SK-N-SH treated with all-trans-retinoic acid at 6 μM for 48 hours (cell line): ENCODE data around the gene ANKS1A.

Source experiments
- ARNTL ChIP-seq: fragments of 450-650 bp; formaldehyde crosslinking; IDR thresholded peaks from 2 replicates; pipeline ENCODE4 v1.5.0; 2020; ENCODE audit warnings: low read depth, mild to moderate bottlenecking, moderate library complexity, borderline replicate concordance
- BACH2 ChIP-seq: fragments of 250-450 bp; sonication (Bioruptor Pico); IDR thresholded peaks from 2 replicates; pipeline ENCODE4 v1.9.0; 2021; ENCODE audit warnings: mild to moderate bottlenecking, borderline replicate concordance
- ESRRG ChIP-seq: fragments of 250-450 bp; sonication (Bioruptor Pico); IDR thresholded peaks from 2 replicates; pipeline ENCODE4 v1.6.1; 2021; ENCODE audit warnings: mild to moderate bottlenecking
- GLIS3 ChIP-seq: fragments of 250-450 bp; sonication (Bioruptor Pico); IDR thresholded peaks from 2 replicates; pipeline ENCODE4 v1.5.0; 2020; ENCODE audit warnings: mild to moderate bottlenecking, moderate library complexity
- SNAI2 ChIP-seq: fragments of 250-450 bp; sonication (Bioruptor Pico); IDR thresholded peaks from 2 replicates; pipeline ENCODE4 v1.5.0; 2020; ENCODE audit warnings: mild to moderate bottlenecking, moderate library complexity
- TCF4 ChIP-seq: fragments of 250-450 bp; sonication (Bioruptor Pico); IDR thresholded peaks from 2 replicates; pipeline ENCODE4 v1.8.0; 2021; ENCODE audit warnings: mild to moderate bottlenecking, moderate library complexity, borderline replicate concordance
- ZNF565 ChIP-seq: fragments of 450-650 bp; formaldehyde crosslinking; conservative IDR thresholded peaks from 2 replicates; pipeline ENCODE4 v1.5.0; 2020; ENCODE audit warnings: low read depth, mild to moderate bottlenecking, moderate library complexity
- ZNF8 ChIP-seq: fragments of 450-650 bp; formaldehyde crosslinking; IDR thresholded peaks from 2 replicates; pipeline ENCODE4 v1.5.0; 2020; ENCODE audit warnings: mild to moderate bottlenecking, moderate library complexity
- TF ChIP-seq, protein P1 (sequence below): fragments of 250-450 bp; sonication (Bioruptor Pico); IDR thresholded peaks from 2 replicates; pipeline ENCODE4 v1.5.1; 2020; ENCODE audit warnings: low read depth, mild to moderate bottlenecking, moderate library complexity
- TF ChIP-seq, protein P2 (sequence below): fragments of 250-450 bp; sonication (Bioruptor Pico); IDR thresholded peaks from 2 replicates; pipeline ENCODE4 v1.8.0; 2021; ENCODE audit warnings: low read depth, mild to moderate bottlenecking, moderate library complexity, borderline replicate concordance
- TF ChIP-seq, protein P3 (sequence below): fragments of 250-450 bp; sonication (Bioruptor Pico); IDR thresholded peaks from 2 replicates; pipeline ENCODE4 v1.5.1; 2021; ENCODE audit warnings: mild to moderate bottlenecking, moderate library complexity

DNA sequence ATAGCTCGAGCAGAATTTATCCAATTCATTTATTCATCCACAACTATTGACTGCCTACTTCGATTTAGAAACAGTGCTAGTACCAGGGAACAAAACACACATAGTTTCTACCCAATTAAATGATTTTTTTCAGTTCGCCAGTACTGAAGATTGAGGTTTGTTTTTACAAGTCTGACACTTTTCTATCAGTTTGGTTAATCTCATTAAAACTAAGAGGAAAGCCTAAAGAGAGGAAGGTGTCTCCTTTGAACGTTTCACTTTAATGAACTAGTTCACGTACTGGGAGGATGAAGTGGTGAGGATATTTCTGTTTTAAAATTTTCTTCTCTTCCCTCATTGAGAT lies 570 bp upstream of the ANKS1A start:
- TF ChIP-seq, protein P1, sequence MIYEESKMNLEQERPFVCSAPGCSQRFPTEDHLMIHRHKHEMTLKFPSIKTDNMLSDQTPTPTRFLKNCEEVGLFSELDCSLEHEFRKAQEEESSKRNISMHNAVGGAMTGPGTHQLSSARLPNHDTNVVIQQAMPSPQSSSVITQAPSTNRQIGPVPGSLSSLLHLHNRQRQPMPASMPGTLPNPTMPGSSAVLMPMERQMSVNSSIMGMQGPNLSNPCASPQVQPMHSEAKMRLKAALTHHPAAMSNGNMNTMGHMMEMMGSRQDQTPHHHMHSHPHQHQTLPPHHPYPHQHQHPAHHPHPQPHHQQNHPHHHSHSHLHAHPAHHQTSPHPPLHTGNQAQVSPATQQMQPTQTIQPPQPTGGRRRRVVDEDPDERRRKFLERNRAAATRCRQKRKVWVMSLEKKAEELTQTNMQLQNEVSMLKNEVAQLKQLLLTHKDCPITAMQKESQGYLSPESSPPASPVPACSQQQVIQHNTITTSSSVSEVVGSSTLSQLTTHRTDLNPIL (CRISPR knock-in tag) = no peak
- no peak for TF ChIP-seq ESRRG
- no peak for TF ChIP-seq GLIS3 (CRISPR knock-in tag)
- TF ChIP-seq, protein P2, sequence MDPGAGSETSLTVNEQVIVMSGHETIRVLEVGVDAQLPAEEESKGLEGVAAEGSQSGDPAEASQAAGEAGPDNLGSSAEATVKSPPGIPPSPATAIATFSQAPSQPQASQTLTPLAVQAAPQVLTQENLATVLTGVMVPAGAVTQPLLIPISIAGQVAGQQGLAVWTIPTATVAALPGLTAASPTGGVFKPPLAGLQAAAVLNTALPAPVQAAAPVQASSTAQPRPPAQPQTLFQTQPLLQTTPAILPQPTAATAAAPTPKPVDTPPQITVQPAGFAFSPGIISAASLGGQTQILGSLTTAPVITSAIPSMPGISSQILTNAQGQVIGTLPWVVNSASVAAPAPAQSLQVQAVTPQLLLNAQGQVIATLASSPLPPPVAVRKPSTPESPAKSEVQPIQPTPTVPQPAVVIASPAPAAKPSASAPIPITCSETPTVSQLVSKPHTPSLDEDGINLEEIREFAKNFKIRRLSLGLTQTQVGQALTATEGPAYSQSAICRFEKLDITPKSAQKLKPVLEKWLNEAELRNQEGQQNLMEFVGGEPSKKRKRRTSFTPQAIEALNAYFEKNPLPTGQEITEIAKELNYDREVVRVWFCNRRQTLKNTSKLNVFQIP (CRISPR knock-in tag) = no peak
- no peak for TF ChIP-seq ZNF8 (CRISPR knock-in tag)
- TF ChIP-seq BACH2 (CRISPR knock-in tag) = no peak
- TF ChIP-seq ARNTL (CRISPR knock-in tag) = no peak
- TF ChIP-seq, protein P3, sequence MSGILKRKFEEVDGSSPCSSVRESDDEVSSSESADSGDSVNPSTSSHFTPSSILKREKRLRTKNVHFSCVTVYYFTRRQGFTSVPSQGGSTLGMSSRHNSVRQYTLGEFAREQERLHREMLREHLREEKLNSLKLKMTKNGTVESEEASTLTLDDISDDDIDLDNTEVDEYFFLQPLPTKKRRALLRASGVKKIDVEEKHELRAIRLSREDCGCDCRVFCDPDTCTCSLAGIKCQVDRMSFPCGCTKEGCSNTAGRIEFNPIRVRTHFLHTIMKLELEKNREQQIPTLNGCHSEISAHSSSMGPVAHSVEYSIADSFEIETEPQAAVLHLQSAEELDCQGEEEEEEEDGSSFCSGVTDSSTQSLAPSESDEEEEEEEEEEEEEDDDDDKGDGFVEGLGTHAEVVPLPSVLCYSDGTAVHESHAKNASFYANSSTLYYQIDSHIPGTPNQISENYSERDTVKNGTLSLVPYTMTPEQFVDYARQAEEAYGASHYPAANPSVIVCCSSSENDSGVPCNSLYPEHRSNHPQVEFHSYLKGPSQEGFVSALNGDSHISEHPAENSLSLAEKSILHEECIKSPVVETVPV (CRISPR knock-in tag) = no peak
- TF ChIP-seq ZNF565 (CRISPR knock-in tag) = no peak
- TF ChIP-seq TCF4 (CRISPR knock-in tag) = no peak
- TF ChIP-seq SNAI2 (CRISPR knock-in tag) = no peak
